Islet precursor cell (in vitro differentiated cells): ENCODE data around the gene HBM.
"Not testable (repeated sequence)": the region's sequence is repeated elsewhere in the genome, so short reads cannot be mapped to it uniquely, and the experiment has no call there.

Source experiments
- DNase-seq: peaks from one replicate; pipeline ENCODE4 v3.0.0-alpha.2; 2018

Gene HBM

DNA sequence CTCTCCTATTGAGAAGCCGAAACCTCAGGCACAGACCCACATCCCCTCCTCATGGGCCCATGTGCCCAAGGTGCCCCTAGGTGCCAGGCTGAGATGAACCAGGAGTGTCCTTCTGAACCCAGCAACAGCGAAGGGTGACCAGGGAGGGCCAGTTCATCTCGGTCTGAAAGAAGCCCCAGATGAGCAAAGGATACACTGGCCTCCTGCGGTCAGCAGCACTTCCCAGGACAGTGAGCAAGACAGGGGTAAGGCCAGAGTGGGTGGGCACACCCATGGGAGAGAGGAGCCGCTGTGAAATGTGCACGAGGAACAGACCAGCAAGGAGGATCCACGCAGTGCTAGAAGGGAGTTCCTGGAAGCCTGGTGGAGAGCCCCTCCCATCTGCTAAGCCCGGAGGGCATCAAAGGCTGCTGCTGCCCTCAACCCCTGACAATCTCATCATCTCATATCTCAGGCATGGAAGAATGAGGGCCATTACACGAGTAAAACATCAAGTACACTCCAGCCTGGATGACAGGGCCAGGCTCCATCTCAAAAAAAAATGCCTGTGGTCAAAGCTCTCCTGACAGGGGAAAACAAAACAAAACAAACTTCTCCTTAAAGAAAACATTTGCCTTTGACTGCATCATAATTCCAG lies 16.6 kb upstream of the HBM start:
- no peak for DNase-seq

DNA sequence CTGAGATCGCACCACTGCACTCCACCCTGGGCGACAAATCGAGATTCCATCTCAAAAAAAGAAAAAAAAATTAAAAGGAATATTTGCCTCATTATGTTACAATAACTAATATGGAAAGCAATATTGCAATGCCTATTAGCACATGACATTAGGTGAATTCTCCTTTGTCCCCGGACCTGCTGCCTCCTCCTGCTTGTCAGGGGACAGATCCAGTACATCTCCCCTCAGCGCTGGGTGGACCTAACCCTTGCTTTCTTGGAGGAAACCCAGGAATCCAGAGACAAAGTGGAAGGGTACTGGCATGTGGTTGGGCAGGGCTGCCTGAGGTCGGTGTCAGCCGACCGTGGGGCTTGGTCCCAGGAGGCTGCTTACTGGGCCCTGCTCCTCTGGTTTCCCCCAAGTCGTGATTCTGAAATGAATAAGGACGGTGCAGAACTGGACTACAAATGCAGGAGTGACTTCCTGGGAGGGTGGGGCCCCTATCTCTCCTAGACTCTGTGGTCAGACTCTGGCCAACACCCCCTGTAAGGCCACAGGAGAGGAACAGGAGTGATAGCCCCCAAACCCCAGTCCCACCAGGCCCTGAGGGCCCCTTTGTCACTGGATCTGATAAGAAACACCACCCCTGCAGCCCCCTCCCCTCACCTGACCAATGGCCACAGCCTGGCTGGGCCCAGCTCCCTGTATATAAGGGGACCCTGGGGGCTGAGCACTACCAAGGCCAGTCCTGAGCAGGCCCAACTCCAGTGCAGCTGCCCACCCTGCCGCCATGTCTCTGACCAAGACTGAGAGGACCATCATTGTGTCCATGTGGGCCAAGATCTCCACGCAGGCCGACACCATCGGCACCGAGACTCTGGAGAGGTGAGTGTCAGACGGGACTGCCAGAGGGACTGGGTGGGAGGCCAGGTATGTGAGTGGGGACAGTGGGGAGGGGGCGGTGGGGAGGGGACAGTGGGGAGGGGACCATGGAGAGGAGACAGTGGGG lies 13.3 kb upstream of the HBM start, which contains the start of gene HBZ:
Gene HBZ, plus strand, starts transcription at position 504 of the 988 bp plus-strand sequence. Its CDS starts 266 bp downstream, at position 770.
- no peak for DNase-seq

DNA sequence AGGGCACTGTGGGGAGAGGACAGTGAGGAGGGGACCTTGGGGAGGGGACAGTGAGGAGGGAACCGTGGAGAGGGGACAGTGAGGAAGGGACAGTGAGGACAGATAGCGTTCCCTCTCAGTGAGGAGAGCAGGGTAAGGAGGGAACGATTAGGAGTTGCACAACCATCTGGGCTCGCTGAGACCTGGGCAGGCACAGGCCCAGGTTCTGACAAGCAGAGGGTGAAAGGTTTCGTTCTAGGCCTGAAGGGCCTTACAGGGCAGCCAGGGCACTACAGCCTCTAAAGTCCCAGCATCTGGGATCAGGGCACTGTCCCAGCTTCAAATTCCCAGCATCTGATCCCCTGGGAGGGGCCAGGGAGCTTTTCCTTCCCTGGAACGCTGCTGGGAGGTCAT lies 12.7 kb upstream of the HBM start:
- DNase-seq, result not testable (repeated sequence)

DNA sequence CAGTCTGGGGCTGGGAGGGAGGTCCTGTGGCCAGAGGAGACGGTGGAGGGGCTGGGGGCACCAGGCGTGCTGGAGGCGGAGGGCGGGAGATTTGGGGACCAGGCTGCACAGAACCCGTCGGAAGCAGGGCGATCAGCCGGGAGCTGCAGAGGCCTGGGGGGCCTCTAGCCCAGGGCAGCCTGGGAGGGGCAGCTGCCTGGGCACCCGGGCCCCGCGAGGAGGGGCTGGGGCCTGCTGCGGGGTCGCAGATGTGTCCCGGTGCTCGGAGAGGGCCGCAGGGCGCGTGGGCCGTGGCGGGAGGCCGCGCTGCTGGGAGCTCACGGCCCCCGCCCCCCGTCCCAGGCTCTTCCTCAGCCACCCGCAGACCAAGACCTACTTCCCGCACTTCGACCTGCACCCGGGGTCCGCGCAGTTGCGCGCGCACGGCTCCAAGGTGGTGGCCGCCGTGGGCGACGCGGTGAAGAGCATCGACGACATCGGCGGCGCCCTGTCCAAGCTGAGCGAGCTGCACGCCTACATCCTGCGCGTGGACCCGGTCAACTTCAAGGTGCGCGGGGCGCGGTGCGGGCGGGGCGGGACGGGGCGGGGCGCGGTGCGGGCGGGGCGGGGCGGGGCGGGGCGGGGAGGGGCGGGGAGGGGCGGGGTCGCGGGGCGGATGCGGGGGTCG lies 12.1 kb upstream of the HBM start:
- DNase-seq, result not testable (repeated sequence)

DNA sequence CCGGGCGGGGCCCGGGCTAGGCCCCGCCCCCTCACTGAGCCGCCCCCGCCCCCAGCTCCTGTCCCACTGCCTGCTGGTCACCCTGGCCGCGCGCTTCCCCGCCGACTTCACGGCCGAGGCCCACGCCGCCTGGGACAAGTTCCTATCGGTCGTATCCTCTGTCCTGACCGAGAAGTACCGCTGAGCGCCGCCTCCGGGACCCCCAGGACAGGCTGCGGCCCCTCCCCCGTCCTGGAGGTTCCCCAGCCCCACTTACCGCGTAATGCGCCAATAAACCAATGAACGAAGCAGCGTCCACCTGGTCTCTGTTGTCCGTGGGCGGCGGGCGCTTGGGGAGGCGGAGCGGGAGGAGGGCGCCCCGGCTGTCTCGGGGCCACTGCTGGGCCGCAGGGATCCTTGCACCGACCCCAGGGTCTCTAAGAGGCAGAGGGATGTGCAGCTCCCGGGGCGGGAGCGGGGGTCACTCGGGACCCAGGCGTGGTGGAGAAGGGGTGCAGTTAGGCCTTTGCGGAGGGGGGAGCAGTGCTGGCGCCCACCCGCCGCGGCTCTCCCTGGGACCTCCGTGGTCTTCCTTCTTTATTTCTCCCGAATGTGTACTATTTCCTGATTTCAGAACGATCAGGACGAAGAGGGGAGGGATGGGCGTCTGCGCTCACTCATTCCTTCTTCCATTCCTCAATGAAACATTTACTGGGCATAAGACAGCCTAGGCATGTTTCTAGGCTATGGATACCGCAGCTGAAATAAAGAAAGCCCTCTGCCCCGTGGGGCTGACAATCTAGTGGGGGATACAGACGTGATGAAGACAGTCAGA lies 11.4 kb upstream of the HBM start:
- DNase-seq, result peak; percentile 70

DNA sequence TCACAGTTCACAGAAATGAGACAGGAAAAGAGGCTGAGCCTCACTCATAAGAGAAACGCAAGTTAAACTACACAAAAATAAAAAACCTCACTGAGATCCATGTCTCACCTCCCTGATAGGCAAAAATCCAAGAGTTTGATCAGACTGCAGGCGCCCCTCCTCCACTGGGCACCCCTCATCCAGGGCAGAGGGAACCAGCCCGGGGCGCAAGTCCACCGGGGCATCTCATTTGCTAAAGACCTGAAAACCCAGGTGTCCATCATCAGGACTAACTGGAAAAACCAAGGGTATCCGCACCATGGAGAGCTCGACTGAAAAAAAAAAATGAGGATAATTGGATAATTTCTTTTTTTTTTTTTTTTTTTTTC lies 10.8 kb upstream of the HBM start:
- DNase-seq, result no peak

DNA sequence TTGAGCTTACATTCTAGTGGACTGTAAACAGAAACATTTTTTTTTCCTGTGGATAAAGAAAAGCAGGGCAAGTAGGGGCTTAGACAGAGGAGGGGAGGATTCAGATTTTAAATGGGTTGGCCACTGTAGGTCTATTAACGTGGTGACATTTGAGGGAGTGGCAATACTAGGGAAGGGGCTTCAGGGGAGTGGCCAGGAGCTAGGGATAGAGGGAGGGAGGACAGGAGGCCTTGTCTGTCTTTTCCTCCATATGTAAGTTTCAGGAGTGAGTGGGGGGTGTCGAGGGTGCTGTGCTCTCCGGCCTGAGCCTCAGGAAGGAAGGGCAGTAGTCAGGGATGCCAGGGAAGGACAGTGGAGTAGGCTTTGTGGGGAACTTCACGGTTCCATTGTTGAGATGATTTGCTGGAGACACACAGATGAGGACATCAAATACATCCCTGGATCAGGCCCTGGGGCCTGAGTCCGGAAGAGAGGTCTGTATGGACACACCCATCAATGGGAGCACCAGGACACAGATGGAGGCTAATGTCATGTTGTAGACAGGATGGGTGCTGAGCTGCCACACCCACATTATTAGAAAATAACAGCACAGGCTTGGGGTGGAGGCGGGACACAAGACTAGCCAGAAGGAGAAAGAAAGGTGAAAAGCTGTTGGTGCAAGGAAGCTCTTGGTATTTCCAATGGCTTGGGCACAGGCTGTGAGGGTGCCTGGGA lies 6.5 kb upstream of the HBM start:
- no peak for DNase-seq

DNA sequence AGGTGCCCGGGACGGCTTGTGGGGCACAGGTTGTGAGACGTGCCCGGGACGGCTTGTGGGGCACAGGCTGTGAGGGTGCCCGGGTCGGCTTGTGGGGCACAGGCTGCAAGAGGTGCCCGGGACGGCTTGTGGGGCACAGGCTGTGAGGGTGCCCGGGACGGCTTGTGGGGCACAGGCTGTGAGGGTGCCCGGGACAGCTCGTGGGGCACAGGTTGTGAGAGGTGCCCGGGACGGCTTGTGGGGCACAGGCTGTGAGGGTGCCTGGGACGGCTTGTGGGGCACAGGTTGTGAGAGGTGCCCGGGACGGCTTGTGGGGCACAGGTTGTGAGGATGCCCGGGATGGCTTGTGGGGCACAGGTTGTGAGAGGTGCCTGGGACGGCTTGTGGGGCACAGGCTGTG lies 5.5 kb upstream of the HBM start:
- DNase-seq, result not testable (repeated sequence)

DNA sequence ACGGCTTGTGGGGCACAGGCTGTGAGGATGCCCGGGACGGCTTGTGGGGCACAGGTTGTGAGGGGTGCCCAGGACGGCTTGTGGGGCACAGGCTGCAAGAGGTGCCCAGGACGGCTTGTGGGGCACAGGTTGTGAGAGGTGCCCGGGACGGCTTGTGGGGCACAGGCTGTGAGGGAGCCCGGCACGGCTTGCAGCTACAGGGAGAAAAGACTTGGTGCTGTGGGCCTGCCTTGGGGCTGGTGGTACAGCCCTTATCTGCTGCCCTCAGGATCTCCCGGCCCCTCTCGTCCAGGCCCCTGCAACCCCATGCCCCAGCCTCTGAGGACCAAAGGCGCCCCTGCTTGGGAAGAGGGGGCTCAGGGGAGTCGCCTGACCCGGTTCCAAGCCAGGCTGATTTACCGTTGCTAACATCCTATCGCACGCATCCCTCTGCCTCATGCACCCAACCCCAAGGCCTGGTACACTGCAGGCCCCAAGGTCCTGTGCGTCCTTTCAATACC lies 5.0 kb upstream of the HBM start:
- no peak for DNase-seq

DNA sequence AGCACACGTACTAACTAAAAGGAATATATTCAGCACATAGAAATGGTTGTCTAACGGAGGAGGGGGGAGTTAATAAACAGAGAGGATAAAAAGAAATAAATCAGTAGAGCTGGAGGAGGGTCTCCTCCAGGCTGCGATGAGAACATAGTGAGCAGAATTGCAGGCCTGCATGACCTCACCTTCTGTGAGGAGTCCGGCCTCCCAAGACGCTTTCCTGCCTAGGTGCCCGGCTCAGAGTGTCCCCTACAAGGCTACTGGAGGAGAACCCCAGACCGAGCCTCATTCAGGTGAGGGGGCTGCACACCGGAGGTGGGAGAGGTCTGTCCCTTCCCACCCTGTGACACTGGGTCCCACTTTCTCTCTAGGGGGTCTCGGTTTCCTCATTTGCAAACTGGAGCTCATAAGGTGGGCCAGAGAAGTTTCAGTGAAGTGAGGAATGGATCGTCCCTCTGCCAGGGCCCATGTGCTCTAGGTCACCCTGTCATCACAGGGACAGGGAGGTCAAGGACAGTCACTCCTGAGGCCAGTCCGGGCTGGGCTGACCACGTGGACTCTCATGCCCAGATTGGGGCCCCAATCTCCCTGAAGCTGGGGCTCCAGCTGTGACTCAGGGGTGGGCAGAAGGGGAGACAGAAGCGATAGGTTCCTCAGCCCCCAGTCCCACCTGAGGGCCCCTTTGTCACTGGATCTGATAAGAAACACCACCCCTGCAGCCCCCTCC lies 3.3 kb upstream of the HBM start:
- DNase-seq, result no peak

DNA sequence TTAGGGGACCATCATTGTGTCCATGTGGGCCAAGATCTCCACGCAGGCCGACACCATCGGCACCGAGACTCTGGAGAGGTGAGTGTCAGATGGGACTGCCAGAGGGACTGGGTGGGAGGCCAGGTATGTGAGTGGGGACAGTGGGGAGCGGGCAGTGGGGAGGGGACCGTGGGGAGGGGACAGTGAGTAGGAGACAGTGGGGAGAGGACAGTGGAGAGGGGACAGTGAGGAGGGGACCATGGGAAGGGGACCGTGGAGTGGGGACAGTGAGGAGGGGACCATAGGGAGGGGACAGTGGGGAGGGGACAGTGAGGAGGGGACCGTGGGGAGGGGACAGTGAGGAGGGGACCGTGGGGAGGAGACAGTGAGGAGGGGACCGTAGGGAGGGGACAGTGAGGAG lies 2.6 kb upstream of the HBM start:
- DNase-seq, result not testable (repeated sequence)

DNA sequence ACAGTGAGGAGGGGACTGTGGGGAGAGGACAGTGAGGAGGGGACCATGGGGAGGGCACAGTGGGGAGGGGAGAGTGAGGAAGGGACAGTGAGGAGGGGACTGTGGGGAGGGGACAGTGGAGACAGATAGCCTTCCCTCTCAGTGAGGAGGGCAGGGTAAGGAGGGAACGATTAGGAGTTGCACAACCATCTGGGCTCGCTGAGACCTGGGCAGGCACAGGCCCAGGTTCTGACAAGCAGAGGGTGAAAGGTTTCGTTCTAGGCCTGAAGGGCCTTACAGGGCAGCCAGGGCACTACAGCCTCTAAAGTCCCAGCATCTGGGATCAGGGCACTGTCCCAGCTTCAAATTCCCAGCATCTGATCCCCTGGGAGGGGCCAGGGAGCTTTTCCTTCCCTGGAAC lies 2.1 kb upstream of the HBM start:
- DNase-seq, result not testable (repeated sequence)

DNA sequence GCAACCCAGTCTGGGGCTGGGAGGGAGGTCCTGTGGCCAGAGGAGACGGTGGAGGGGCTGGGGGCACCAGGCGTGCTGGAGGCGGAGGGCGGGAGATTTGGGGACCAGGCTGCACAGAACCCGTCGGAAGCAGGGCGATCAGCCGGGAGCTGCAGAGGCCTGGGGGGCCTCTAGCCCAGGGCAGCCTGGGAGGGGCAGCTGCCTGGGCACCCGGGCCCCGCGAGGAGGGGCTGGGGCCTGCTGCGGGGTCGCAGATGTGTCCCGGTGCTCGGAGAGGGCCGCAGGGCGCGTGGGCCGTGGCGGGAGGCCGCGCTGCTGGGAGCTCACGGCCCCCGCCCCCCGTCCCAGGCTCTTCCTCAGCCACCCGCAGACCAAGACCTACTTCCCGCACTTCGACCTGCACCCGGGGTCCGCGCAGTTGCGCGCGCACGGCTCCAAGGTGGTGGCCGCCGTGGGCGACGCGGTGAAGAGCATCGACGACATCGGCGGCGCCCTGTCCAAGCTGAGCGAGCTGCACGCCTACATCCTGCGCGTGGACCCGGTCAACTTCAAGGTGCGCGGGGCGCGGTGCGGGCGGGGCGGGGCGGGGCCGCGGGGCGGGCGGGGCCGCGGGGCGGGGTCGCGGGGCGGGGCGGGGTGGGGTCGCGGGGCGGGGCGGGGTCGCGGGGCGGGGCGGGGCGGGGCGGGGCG lies 1.5 kb upstream of the HBM start:
- DNase-seq, result not testable (repeated sequence)

DNA sequence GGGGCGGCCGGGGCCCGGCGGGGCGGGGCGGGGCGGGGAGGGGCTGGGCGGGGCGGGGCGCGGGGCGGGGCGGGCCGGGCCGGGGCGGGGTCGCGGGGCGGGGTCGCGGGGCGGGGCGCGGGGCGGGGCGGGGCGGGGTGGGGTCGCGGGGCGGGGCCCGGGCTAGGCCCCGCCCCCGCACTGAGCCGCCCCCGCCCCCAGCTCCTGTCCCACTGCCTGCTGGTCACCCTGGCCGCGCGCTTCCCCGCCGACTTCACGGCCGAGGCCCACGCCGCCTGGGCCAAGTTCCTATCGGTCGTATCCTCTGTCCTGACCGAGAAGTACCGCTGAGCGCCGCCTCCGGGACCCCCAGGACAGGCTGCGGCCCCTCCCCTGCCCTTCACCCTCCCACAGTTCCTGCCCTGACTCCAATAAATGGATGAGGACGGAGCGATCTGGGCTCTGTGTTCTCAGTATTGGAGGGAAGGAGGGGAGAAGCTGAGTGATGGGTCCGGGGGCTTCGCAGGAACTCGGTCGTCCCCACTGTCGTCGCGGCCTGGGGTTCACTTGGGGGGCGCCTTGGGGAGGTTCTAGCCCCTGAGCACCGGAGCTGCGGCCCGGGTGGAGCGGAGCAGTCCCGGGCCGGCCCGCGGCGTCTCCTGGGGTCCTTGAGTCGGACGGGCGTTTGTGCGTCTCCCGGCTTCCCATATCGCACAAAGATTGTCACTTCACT lies 795 bp upstream of the HBM start:
- no peak for DNase-seq

DNA sequence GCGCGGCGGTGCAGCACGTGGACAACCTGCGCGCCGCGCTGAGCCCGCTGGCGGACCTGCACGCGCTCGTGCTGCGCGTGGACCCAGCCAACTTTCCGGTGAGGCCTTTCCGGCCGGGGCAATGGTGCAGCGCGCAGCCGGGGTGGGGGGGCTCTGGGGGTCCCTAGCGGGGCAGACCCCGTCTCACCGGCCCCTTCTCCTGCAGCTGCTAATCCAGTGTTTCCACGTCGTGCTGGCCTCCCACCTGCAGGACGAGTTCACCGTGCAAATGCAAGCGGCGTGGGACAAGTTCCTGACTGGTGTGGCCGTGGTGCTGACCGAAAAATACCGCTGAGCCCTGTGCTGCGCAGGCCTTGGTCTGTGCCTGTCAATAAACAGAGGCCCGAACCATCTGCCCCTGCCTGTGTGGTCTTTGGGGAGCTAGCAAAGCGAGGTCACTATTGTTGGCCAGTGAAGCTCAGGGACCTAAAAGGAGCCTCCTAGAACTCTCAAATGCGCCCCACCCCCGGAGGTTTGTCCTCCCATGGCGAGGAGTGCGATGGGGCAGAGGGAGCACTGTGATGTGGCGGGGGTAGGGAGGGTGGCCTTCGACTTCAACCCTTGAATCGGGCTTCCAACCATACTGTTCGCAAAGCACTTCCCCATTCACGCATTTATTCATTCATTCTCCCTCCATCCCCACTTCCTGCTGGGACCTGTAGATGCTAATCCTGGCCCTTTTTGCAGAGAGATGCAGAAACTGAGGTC lies 770 bp downstream of the HBM start:
- no peak for DNase-seq

DNA sequence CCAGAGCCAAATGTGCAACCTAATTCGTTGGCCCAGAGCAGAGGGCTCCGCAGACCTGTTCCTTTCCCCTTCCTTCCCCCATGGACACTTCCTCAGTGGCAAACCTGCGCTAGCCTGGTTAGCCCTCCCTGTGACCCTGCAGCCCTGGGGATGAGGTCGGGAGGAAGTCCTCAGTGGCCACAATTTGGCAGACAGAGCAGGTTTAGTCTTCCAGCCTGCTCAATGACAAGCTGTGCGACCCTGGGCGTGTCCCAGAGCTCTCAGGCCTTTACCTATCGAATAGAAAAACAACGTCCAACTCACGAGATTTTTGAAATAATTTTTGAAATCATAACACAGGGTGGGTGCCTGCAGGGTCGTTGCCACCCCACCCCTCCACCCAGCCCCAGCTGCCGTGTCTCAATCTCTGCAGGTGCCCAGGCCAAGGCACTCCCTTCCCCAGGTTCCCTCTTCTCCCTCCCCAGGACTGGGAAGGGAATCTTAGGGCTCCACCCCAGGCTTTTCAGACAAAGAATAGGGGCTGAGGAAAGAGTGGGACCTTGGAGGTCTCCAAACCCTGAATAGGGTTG lies 1.4 kb downstream of the HBM start:
- DNase-seq, result no peak

DNA sequence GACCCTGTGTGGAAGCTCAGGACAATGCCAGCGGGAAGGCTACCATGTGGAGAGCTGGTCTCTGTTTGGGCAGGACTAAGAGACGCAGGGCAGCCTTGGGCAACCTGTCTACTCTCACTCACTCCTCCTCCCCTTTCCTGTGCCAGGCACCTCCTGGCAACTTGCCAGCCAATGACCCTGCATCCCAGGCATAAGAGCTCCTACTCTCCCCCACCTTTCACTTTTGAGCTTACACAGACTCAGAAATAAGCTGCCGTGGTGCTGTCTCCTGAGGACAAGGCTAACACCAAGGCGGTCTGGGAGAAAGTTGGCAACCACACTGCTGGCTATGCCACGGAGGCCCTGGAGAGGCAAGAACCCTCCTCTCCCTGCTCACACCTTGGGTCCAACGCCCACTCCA lies 2.6 kb downstream of the HBM start:
- DNase-seq, result no peak

DNA sequence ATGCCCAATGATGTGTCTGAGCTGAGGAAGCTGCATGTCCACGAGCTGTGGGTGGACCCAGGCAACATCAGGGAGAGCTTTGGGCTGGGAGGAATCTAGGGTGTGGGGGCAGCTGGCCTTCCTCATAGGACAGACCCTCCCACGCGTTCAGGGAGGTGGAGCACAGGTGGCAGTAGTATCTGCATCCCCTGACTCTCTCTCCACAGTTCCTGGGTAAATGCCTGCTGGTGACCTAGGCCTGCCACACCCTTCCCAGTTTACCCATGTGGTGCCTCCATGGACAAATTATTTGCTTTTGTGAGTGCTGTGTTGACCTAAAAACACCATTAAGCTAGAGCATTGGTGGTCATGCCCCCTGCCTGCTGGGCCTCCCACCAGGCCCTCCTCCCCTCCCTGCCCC lies 3.2 kb downstream of the HBM start:
- no peak for DNase-seq

DNA sequence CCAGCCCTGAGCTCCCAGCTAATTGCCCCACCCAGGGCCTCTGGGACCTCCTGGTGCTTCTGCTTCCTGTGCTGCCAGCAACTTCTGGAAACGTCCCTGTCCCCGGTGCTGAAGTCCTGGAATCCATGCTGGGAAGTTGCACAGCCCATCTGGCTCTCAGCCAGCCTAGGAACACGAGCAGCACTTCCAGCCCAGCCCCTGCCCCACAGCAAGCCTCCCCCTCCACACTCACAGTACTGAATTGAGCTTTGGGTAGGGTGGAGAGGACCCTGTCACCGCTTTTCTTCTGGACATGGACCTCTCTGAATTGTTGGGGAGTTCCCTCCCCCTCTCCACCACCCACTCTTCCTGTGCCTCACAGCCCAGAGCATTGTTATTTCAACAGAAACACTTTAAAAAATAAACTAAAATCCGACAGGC lies 4.3 kb downstream of the HBM start:
- peak; percentile 75 for DNase-seq
